Omental fat pad (tissue), 4 donors: ENCODE results near the gene DNAJB12. TPM values are rescaled to one million over a fixed set of nuclear protein-coding genes. Genes with fewer than 3 reads are reported as not detected.
"Not testable (repeated sequence)": the region's sequence is repeated elsewhere in the genome, so short reads cannot be mapped to it uniquely, and the experiment has no call there.

ENCODE experiments used
- ATAC-seq: fragments of 150-250 bp; one replicate; pipeline ENCODE4 v1.9.1; 2016; ENCODE audit warnings: mild to moderate bottlenecking, moderate library complexity; ENCODE audit not compliant: low FRiP score
- DNase-seq: peaks from one replicate; pipeline ENCODE4 v3.0.0-alpha.2; 2019; ENCODE audit warnings: low spot score
- CTCF ChIP-seq, 3 donors: fragments of 450-650 bp; IDR thresholded peaks; one replicate each; pipeline ENCODE4 v1.5.1; 2016 to 2017; ENCODE audit warnings: antibody characterized with exemption in 3 of 3, mild to moderate bottlenecking in 3 of 3, moderate library complexity in 2 of 3
- total RNA-seq, 4 donors: library from RNA; depleted of rRNA; stranded (reverse); fragments of >200 nt; gene quantifications; one replicate each; pipeline ENCODE4 v1.1.0, GENCODE V29; 2016

The DNAJB12 gene
- total RNA-seq, 4 donors from 2014 or later = 35.0 to 41.1 (median 36.5) TPM

DNA sequence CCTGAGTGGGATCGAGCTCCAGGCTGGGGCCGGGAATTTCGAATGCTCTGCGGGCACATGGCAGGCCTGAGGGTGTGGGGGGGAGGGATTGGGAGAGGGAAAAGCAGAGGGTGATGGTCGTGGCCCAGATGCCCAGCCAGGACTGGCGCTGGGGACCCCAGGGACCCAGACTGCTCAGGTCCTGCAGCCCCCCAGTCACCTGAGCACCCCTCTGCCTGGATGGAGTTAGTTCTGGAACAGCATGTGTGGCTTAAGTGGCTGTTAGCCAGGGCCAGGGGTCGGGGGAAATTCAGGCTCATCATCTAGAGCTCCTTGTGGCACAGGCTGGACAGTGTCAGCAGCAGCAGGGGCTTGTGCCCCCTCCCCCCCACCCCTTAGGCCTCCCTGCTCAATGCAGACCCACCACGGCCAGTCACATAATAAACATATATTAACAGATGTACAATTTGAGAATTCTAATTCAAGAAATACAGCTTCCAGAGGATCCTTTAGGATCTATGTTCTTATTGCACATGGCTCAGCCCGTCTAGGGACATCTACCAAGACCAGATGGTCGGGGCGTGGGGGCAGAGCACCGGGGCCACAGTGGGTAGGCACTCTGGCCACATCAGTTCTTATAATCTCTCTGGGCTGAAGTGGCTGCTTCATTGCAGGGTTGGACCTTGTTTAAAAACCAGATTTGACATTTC lies 22.2 kb downstream of the DNAJB12 start:
- no peak for TF ChIP-seq CTCF (IDR thresholded peaks at IDR 0.05)
- DNase-seq = no peak
- no peak for ATAC-seq

- peak; percentile 61 for ATAC-seq
- no peak for DNase-seq
- TF ChIP-seq CTCF (IDR thresholded peaks at IDR 0.05) = no peak
Measured at GRCh38 chr10:72331575-72332422, 22.9 kb downstream of the DNAJB12 start.

DNA sequence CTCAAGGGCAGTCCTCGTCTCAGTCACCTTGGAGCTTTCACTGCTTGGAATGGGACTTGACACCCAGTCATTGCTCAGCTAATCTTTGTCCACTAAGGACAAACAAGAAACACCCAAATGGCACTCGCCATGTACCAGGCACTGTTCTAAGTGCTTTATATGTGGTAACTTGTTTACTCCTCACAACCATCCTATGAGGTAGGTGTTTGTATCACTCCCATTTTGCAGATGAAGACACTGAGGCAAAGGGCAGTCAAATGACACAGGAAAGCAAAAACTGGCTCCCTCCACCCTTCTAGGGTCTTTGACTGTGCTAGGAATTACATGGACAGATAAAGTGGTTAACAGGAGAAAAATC lies 24.7 kb downstream of the DNAJB12 start:
- no peak for DNase-seq
- ATAC-seq = no peak

DNA sequence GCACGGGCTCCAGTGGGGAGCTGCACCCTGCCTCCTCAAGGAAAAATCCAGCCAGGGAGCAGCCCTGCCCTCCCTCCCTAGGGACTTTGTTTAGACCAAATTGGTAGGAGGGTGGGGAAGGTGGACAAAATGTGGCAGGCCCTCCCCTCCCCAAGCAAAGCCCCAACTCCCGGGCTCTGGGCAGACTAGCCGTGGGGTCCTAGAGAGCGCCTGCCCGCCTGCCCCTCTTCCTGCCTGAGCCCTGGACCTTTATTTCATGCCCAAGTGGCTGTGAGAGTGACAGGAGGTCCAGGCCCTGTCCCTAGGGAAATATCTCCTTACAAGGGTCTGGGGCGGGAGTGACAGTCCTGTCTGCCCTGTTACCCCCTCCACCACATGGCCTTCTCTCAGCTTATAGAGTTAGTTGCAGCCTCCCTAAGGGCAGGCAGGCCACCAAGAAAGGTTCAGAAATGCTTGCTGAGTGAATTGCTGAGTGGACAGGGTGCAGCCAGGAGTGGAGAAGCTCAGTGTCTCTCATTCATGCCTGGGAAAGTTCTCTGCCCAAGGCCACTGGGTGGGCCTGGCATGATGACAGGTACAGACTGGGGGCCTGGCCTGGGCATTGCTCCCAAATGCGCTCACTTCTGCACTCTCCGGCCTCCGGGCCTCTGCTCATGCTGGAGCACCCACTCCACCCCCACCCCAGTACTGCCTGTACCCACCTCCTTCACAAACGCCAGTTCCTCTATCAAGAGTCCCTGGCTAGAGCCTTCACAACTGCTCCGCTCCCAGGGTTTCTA lies 25.2 kb downstream of the DNAJB12 start:
- no peak for TF ChIP-seq CTCF (IDR thresholded peaks at IDR 0.05)
- DNase-seq = no peak
- ATAC-seq = no peak

More for the DNA sequence above, 24.7 kb downstream of the DNAJB12 start:
- no peak for TF ChIP-seq CTCF (IDR thresholded peaks at IDR 0.05)

- ATAC-seq (no peak), DNase-seq (no peak)
- TF ChIP-seq CTCF (IDR thresholded peaks at IDR 0.05) = no peak
Measured at GRCh38 chr10:72328829-72329204, 25.9 kb downstream of the DNAJB12 start.

GRCh38 chr10:72328045-72328828 lies 26.5 kb downstream of the DNAJB12 start:
- ATAC-seq (peak; percentile 36), DNase-seq (no peak)
- no peak for TF ChIP-seq CTCF (IDR thresholded peaks at IDR 0.05)

DNA sequence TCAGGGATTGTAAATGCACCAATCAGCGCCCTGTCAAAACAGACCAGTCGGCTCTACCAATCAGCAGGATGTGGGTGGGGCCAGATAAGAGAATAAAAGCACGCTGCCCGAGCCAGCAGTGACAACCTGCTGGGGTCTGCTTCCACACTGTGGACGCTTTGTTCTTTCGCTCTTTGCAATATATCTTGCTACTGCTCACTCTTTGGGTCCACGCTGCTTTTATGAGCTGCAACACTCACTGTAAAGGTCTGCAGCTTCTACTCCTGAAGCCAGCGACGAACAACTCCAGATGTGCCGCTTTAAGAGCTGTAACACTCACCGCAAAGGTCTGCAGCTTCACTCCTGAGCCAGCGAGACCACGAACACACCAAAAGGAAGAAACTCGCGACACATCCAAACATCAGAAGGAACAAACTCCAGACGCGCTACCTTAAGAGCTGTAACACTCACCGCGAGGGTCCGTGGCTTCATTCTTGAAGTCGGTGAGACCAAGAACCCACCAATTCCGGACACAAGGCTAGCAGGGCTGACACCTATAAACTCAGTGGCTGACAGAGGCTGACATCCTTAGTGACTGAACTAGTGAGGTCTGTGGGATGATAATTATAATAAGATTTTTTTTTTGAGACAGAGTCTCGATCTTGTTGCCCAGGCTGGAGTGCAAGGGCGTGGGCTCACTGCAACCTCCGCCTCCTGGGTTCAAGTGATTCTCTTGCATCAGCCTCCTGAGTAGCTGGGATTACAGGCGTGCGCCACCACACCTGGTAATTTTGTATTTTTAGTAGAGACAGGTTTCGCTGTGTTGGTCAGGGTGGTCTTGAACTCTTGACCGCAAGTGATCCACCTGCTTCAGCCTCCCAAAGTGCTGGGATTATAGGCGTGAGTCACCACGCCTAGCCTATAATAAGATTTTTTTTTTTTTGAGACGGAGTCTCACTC lies 27.8 kb downstream of the DNAJB12 start:
- not testable (repeated sequence) for ATAC-seq, DNase-seq

DNA sequence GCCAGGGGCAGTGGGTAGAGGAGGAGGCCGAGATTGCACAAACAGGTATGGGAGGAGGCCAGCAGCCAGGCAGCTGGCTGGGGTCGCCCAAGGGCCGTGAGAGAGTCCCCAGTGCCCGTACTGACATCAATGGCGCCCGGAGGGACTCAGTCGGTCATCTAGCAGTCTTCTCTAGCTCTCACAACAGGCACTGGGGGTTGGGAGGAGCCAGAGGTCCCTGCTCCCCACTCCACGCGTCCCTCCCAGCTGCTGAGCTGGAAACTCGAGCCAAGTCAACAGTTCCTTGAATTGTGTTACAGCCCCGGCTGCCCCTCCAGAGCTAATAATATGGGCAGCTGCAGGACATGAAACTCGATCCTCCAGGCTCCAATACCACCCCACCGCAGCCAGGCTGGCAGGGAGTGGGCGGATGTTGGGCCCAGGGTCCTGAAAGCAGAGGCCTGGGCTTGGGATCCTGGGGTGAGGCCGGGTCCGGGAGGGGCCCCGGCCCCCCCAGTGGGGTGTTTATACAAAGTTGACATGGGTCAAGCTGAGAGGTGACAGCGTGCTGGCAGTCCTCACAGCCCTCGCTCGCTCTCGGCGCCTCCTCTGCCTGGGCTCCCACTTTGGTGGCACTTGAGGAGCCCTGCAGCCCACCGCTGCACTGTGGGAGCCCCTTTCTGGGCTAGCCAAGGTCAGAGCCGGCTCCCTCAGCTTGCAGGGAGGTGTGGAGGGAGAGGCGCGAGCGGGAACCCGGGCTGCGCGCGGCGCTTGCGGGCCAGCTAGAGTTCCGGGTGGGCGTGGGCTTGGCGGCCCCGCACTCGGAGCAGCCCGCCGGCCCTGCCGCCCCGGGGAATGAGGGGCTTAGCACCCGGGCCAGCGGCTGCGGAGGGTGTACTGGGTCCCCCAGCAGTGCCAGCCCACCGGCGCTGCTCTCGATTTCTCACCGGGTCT lies 29.2 kb downstream of the DNAJB12 start:
- ATAC-seq, DNase-seq: not testable (repeated sequence)
